NOMO-1 treated with dmso at 0.1 percent for 144 hours (cell line): Measurements from ENCODE around the gene FUT4.
A peak's percentile ranks its signal among the peaks of the same experiment; 100 is the strongest.

Experiments used
- DNase-seq: peaks from one replicate; lab custom pipeline; 2025; ENCODE audit not compliant: unreplicated experiment; lab: John Stamatoyannopoulos, UW

Gene FUT4

DNA sequence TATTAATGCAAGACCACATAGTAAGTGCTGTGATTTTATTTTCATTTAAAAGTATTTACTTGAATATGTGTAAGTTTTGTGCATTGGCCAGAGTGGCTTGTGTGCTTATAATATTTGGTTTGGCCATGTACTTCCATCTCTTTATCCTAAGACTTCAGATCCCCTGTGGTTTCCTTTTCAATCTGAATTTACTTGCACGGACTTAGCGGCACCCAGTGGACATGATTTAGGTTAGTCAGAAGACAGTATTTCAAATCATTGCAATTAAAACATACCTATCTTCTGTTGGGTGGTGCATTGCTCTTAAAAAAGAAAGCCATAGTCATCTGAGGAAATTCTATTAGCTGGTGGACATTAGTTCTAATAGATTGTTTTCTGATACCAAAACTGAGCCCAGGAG is 54.2 kb downstream of the FUT4 start:
- DNase-seq, result peak; percentile 13
